ENCODE measurements around the gene GPC5. TPM values are rescaled to one million over a fixed set of nuclear protein-coding genes. Genes with fewer than 3 reads are reported as not detected.

Gene GPC5
- total and polyA plus RNA-seq, 2 donors (not counting 3 experiments of a cell fraction or from before 2014, with no cell fraction given) = 0.59 to 0.97 TPM

DNA sequence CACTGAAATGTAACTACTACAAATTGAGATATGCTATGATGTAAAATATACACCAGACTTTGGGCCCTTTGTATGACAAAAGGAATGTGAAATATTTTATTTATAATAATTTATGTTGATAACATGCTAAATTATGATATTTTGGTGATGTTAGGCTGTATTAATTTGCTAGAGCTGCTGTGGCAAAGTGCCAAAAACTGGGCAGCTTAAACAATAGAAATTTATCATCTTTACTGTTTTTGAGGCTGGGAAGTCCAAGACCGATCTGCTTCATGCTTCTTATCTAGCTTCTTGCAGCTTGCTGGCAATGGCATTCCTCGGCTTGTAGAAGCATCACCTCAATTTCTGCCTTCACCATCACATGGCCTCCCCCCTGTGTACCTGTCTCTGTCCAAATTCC lies 245.0 kb downstream of the GPC5 start:
- Histone ChIP-seq H3K4me1 (ENCODE audit: control insufficient read depth, extremely low read depth, insufficient read depth, low read length) (no peaks in the 10 kb centered on the region), H2AFZ (ENCODE audit: low read depth, low read length) (no peak overlapping the region), H3K27ac (ENCODE audit: insufficient read depth, low read depth, low read length) (no peak overlapping the region), H3K4me3 (replicated peaks in 1 of 3; ENCODE audit: insufficient read depth in 1 of 3, low read depth in 1 of 3, low read length in 3 of 3) (no peak overlapping the region), H3K4me2 (ENCODE audit: insufficient read depth, low read length) (no peak overlapping the region), H4K20me1 (replicated peaks; ENCODE audit: control insufficient read depth, extremely low read depth, insufficient read depth, low read length) (no peaks in the 10 kb centered on the region), H3K9me3 (replicated peaks; ENCODE audit: control insufficient read depth, insufficient read depth, low read length) (peaks cover 2% of the 10 kb centered on the region), H3K9me1 (replicated peaks; ENCODE audit: control insufficient read depth, extremely low read depth, insufficient read depth, low read length) (no peaks in the 10 kb centered on the region), H3K9ac (replicated peaks; ENCODE audit: extremely low read depth, insufficient read depth, low read length) (no peak overlapping the region), H3K36me3 (ENCODE audit: control insufficient read depth in 2 of 2, extremely low read depth in 1 of 2, insufficient read depth in 2 of 2, low read length in 2 of 2) (no peaks in the 10 kb centered on the region), H3K79me2 (ENCODE audit: control insufficient read depth, insufficient read depth, low read length) (no peaks in the 10 kb centered on the region), H3K27me3 (ENCODE audit: control insufficient read depth in 2 of 2, insufficient read depth in 2 of 2, low read length in 2 of 2) (no peaks in the 10 kb centered on the region)
- intact Hi-C loops (cut with micrococcal nuclease) (no loop called here), dilution Hi-C loops (cut with MboI; ENCODE audit: extremely low pct_ligation_motif_present, low sequenced_read_pairs) (no loop called here)
- no TSS peak for BruUV-seq (replicated peaks)
- ChIA-PET POLR2A (no interaction called here), CTCF (no interaction called here)
- TF ChIP-seq POLR2AphosphoS5 (IDR thresholded peaks at IDR 0.05; ENCODE audit: insufficient read depth, low read depth, low read length) (no peak), POLR2A (IDR thresholded peaks at IDR 0.05; ENCODE audit: low read depth, low read length) (no peak), JUN (IDR thresholded peaks at IDR 0.05; ENCODE audit: borderline replicate concordance, insufficient read depth, insufficient read length, low read depth) (no peak), MYC (IDR thresholded peaks at IDR 0.05; ENCODE audit: low read depth, low read length) (no peak), FOS (IDR thresholded peaks at IDR 0.05; ENCODE audit: borderline replicate concordance, insufficient read depth, low read length) (no peak)
- TF ChIP-seq, protein P1, sequence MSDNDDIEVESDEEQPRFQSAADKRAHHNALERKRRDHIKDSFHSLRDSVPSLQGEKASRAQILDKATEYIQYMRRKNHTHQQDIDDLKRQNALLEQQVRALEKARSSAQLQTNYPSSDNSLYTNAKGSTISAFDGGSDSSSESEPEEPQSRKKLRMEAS (IDR thresholded peaks at IDR 0.05; ENCODE audit: insufficient read depth, insufficient read length) = no peak
- TF ChIP-seq, protein P2, sequence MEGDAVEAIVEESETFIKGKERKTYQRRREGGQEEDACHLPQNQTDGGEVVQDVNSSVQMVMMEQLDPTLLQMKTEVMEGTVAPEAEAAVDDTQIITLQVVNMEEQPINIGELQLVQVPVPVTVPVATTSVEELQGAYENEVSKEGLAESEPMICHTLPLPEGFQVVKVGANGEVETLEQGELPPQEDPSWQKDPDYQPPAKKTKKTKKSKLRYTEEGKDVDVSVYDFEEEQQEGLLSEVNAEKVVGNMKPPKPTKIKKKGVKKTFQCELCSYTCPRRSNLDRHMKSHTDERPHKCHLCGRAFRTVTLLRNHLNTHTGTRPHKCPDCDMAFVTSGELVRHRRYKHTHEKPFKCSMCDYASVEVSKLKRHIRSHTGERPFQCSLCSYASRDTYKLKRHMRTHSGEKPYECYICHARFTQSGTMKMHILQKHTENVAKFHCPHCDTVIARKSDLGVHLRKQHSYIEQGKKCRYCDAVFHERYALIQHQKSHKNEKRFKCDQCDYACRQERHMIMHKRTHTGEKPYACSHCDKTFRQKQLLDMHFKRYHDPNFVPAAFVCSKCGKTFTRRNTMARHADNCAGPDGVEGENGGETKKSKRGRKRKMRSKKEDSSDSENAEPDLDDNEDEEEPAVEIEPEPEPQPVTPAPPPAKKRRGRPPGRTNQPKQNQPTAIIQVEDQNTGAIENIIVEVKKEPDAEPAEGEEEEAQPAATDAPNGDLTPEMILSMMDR (IDR thresholded peaks at IDR 0.05; ENCODE audit: extremely low read depth in 1 of 2, insufficient read depth in 1 of 2, low read depth in 1 of 2, low read length in 2 of 2) = no peak
- DNase-seq (ENCODE audit: low read depth, low spot score) = no peak
- FAIRE-seq = no peak

All from endothelial cell of umbilical vein (primary cell).